Endothelial cell (in vitro differentiated cells): ENCODE data around the gene ANO2. TPM values are rescaled to one million over a fixed set of nuclear protein-coding genes. Genes with fewer than 3 reads are reported as not detected.

Experiments
- DNase-seq: peaks from one replicate; pipeline ENCODE4 v3.0.0; 2021; ENCODE audit warnings: low spot score
- H3K27ac Mint-ChIP-seq: one replicate; pipeline ENCODE4 v1.8.0; 2021; ENCODE audit warnings: mixed read lengths, inconsistent platforms; ENCODE audit not compliant: unreplicated experiment
- H3K27me3 Mint-ChIP-seq: one replicate; pipeline ENCODE4 v1.8.0; 2021; ENCODE audit warnings: mild to moderate bottlenecking, moderate library complexity, mixed read lengths, inconsistent platforms; ENCODE audit not compliant: unreplicated experiment
- H3K36me3 Mint-ChIP-seq: one replicate; pipeline ENCODE4 v1.8.0; 2021; ENCODE audit warnings: mild to moderate bottlenecking, low read depth, mixed read lengths, inconsistent platforms; ENCODE audit not compliant: unreplicated experiment
- H3K4me1 Mint-ChIP-seq: one replicate; pipeline ENCODE4 v1.8.0; 2021; ENCODE audit warnings: mild to moderate bottlenecking, mixed read lengths, inconsistent platforms; ENCODE audit not compliant: unreplicated experiment
- H3K4me3 Mint-ChIP-seq: one replicate; pipeline ENCODE4 v1.8.0; 2021; ENCODE audit warnings: mild to moderate bottlenecking, mixed read lengths, inconsistent platforms; ENCODE audit not compliant: unreplicated experiment
- H3K9me3 Mint-ChIP-seq: one replicate; pipeline ENCODE4 v1.8.0; 2021; ENCODE audit warnings: mixed read lengths, inconsistent platforms; ENCODE audit not compliant: unreplicated experiment
- total RNA-seq: library from RNA; stranded (reverse); fragmentation: NEBNext Ultra II Directional; extraction: Animal tissue kit (Norgen Biotek cat#: 25700); gene quantifications from one replicate; pipeline ENCODE4 v1.2.1, GENCODE V29; 2021; ENCODE audit not compliant: unreplicated experiment
- TF ChIP-seq, protein P1 (sequence below): fragments of 200-600 bp; sonication (generic); IDR thresholded peaks from one replicate; pipeline ENCODE4 v1.5.0; 2021; ENCODE audit warnings: antibody characterized with exemption; ENCODE audit not compliant: unreplicated experiment

The ANO2 gene
- total RNA-seq, 1 donor from 2014 or later, result 4.5 TPM

DNA sequence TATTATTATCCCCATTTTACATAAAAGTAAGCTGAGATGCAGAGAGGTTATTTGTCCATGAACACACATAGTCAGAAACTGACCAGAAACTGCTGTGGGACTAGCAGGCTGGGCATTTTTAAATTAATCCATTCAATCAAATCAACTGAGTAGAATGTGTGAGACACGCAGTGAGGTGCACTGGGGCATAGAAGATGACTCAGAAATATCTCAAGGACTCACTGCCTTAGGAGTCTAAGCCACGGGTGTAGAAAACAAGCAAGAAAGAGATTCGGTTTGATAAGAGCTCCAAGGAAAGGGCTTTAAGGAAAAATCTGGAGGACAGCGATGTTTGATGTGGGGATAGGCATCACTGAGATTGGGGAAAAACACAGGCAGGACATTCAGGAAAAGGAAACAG lies 127.8 kb downstream of the ANO2 start:
- H3K9me3 Mint-ChIP-seq, result no peaks in the 10 kb centered on the region
- no peaks in the 10 kb centered on the region for H3K27me3 Mint-ChIP-seq
- TF ChIP-seq, protein P1, sequence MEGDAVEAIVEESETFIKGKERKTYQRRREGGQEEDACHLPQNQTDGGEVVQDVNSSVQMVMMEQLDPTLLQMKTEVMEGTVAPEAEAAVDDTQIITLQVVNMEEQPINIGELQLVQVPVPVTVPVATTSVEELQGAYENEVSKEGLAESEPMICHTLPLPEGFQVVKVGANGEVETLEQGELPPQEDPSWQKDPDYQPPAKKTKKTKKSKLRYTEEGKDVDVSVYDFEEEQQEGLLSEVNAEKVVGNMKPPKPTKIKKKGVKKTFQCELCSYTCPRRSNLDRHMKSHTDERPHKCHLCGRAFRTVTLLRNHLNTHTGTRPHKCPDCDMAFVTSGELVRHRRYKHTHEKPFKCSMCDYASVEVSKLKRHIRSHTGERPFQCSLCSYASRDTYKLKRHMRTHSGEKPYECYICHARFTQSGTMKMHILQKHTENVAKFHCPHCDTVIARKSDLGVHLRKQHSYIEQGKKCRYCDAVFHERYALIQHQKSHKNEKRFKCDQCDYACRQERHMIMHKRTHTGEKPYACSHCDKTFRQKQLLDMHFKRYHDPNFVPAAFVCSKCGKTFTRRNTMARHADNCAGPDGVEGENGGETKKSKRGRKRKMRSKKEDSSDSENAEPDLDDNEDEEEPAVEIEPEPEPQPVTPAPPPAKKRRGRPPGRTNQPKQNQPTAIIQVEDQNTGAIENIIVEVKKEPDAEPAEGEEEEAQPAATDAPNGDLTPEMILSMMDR, result no peak
- H3K4me3 Mint-ChIP-seq, result no peak overlapping the region
- H3K4me1 Mint-ChIP-seq, result peaks cover 6% of the 10 kb centered on the region
- peaks cover 13% of the 10 kb centered on the region for H3K36me3 Mint-ChIP-seq
- DNase-seq, result no peak
- no peak overlapping the region for H3K27ac Mint-ChIP-seq

DNA sequence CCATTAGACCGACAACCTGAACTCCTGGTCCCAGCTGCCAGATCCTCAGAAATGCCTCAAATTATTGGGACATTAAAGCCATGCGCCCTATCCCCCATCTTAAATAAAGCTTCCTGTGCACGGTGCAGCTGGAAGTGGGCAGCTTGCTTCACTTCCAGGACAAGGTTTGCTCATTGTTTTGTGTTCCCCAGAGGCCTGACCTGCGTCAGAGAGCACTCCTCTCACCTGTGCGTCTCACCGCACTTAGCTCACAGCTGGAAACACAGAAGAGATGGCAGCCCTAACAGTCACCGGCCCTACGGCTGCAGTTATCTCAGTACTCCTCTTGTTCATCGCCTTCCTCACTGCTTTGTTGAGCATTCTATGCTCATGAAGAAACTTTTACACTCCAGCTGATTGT lies 135.5 kb downstream of the ANO2 start:
- no peaks in the 10 kb centered on the region for H3K9me3 Mint-ChIP-seq
- TF ChIP-seq, protein P1, result no peak
- H3K36me3 Mint-ChIP-seq, result no peaks in the 10 kb centered on the region
- no peak for DNase-seq
- no peak overlapping the region for H3K4me3 Mint-ChIP-seq
- no peak overlapping the region for H3K27ac Mint-ChIP-seq
- H3K27me3 Mint-ChIP-seq, result no peaks in the 10 kb centered on the region
- H3K4me1 Mint-ChIP-seq, result no peaks in the 10 kb centered on the region

DNA sequence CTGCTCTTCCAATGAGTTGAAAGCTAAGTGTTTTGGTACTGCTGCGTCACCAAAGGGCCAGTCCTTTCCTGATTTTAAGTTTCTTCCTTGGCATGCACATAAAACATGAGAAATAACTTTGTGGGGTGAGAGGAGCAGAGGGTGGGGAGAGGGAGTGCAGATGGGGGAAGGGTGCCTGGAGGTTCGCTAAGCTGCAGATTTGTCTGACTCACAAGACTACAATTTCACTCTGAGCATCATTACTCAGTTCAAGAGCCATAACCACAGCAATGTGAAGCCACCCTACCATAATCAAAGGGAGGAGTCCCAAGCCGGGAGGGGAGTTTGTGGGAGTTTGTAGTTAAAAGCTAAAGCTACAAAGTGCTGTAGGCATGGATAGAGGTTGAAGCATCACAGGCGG lies 136.1 kb downstream of the ANO2 start:
- TF ChIP-seq, protein P1, result no peak
- DNase-seq, result no peak
- H3K9me3 Mint-ChIP-seq, result no peaks in the 10 kb centered on the region
- H3K36me3 Mint-ChIP-seq, result no peaks in the 10 kb centered on the region
- H3K27ac Mint-ChIP-seq, result no peak overlapping the region
- H3K4me1 Mint-ChIP-seq, result no peaks in the 10 kb centered on the region
- H3K4me3 Mint-ChIP-seq, result no peak overlapping the region
- no peaks in the 10 kb centered on the region for H3K27me3 Mint-ChIP-seq

DNA sequence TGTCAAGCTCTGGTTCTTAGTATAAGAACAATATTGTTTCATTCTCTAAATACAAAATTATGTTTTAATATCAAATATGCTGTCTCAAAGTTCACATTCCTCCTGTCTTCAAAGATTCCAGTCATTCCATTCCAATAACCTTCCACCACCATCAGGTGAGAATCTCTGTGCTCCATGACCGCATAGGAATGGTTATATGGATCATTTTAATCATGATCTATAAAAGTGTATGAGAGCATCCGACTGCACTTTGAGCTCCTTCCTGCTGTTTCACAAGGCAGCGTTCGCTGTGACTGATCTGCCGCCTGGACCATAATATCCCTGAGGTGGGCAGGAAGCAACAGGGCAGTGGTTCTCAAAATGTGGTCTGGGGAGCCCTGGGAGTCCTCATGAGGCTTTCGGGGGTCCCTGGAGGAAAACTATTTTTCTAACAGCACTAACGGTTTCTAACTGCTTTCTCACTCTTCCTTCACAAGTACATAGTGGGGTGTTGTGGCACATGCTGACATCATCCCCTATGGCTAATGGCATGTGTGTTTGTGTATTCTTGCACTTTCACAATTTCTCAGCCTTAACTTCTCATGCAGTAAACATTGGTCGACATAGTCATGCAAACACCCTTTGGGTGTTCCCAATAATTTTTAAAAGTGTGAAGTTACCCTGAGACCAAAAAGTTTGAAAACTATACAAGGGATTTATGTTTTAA lies 137.4 kb downstream of the ANO2 start:
- H3K4me3 Mint-ChIP-seq, result no peak overlapping the region
- TF ChIP-seq, protein P1, result no peak
- DNase-seq, result no peak
- no peak overlapping the region for H3K27ac Mint-ChIP-seq
- H3K9me3 Mint-ChIP-seq, result no peaks in the 10 kb centered on the region
- H3K36me3 Mint-ChIP-seq, result no peaks in the 10 kb centered on the region
- no peaks in the 10 kb centered on the region for H3K27me3 Mint-ChIP-seq
- H3K4me1 Mint-ChIP-seq, result no peaks in the 10 kb centered on the region

DNA sequence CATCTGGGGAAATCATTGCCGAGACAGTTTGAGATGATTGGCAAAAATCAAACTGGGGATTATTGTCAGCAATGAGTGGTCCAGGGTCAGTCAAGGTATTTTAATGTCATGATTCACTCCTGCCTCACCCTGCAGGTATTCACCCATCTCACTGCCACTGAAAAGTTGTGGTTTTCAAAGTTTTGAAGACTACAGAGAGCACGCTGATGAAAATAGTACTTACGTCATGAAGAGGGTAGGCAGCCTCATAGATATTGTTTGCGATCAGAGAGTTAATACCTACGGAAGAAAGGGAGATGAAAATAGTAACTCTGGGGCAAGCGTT lies 138.0 kb downstream of the ANO2 start:
- H3K27ac Mint-ChIP-seq, result no peak overlapping the region
- H3K4me3 Mint-ChIP-seq, result no peak overlapping the region
- no peaks in the 10 kb centered on the region for H3K36me3 Mint-ChIP-seq
- H3K9me3 Mint-ChIP-seq, result no peaks in the 10 kb centered on the region
- TF ChIP-seq, protein P1, result no peak
- H3K27me3 Mint-ChIP-seq, result no peaks in the 10 kb centered on the region
- H3K4me1 Mint-ChIP-seq, result no peaks in the 10 kb centered on the region
- DNase-seq, result no peak
